Neuron (in vitro differentiated cells): ENCODE measurements around the gene CDON.

Experiments
- H2AFZ ChIP-seq: one replicate; pipeline ENCODE4 v1.6.1; 2013; ENCODE audit warnings: low read depth, mild to moderate bottlenecking, inconsistent platforms, low read length, moderate library complexity
- H3K27me3 ChIP-seq: one replicate; pipeline ENCODE4 v1.6.1; 2013; ENCODE audit warnings: low read length; ENCODE audit not compliant: insufficient read depth
- H3K36me3 ChIP-seq: one replicate; pipeline ENCODE4 v1.6.1; 2013; ENCODE audit warnings: low read length; ENCODE audit not compliant: insufficient read depth
- H3K4me1 ChIP-seq: one replicate; pipeline ENCODE4 v1.6.1; 2013; ENCODE audit warnings: low read length; ENCODE audit not compliant: insufficient read depth
- H3K4me3 ChIP-seq: 2 replicates; pipeline ENCODE4 v1.5.1; 2013; ENCODE audit warnings: mild to moderate bottlenecking, low read length, moderate library complexity
- H3K9me3 ChIP-seq: one replicate; pipeline ENCODE4 v1.6.1; 2013; ENCODE audit warnings: low read length

Gene CDON

DNA sequence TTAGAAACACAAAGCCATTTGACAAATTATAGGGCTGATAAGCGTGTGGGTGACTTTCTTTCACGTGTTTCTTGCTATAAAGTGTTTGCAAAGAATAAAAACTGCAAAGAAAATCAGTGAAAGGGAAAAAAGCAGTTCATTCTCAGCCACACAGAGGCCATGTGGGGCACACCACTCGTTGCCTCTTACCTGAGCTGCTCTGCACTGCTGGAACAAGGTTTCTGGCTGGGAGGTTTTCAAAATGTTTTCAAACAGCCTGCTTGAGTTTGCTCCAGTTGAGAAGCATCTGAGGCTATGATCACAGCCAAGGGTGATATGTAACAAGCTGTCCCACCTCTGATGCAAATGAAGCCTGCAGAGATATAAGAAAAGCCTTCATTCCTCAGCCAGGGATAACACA lies 131.6 kb downstream of the CDON start:
- Histone ChIP-seq H2AFZ (no peak overlapping the region), H3K9me3 (no peaks in the 10 kb centered on the region), H3K27me3 (peaks cover 11% of the 10 kb centered on the region), H3K4me3 (no peak overlapping the region), H3K4me1 (no peaks in the 10 kb centered on the region), H3K36me3 (no peaks in the 10 kb centered on the region)

DNA sequence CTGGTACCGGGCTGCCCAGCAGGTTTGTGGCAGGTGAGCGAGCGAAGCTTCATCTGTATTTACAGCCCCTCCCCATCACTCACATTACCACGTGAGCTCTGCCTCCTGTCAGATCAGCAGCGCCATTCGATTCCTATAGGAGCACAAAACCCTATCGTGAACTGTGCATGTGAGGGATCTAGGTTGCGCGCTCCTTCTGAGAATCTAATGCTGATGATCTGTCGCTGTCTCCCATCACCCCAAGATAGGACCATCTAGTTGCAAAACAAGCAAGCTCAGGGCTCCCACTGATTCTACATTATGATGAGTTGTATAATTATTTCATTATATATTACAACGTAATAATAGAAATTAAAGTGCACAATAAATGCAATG lies 132.6 kb downstream of the CDON start:
- Histone ChIP-seq H3K27me3 (peaks cover 11% of the 10 kb centered on the region), H3K36me3 (no peaks in the 10 kb centered on the region), H2AFZ (no peak overlapping the region), H3K4me3 (no peak overlapping the region), H3K4me1 (no peaks in the 10 kb centered on the region), H3K9me3 (no peaks in the 10 kb centered on the region)

DNA sequence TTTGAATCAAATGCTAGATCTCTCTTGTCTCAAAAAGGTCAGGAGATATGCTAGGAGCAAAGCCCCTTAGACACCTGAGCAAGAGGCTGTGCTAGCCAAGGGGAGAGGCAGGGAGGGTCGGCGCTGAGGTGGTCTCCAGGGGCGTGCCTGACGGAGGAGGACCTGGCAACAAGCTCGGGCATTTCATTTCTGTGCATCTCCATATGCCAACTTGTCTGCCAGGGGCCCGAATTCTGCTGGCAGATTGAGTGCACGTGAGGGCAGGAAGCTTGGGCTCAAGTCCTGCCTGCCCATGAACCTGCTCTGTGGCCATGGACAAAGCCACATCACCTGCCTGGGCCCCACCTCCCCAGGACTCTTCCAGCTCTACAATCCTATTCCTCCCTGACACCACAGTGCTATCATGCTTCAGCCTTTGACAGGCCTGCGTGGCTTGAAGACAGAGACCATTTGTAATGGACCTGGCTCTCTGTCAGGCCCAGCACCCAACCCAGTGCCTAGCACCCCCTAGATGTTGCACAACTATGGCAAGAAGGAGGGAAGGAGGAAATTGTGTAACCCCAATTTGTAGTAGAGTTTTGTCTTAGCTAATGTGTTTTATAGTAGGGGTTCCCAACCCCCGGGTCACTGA lies 133.1 kb downstream of the CDON start:
- Histone ChIP-seq H2AFZ (no peak overlapping the region), H3K9me3 (no peaks in the 10 kb centered on the region), H3K4me3 (no peak overlapping the region), H3K4me1 (no peaks in the 10 kb centered on the region), H3K27me3 (peaks cover 11% of the 10 kb centered on the region), H3K36me3 (no peaks in the 10 kb centered on the region)

DNA sequence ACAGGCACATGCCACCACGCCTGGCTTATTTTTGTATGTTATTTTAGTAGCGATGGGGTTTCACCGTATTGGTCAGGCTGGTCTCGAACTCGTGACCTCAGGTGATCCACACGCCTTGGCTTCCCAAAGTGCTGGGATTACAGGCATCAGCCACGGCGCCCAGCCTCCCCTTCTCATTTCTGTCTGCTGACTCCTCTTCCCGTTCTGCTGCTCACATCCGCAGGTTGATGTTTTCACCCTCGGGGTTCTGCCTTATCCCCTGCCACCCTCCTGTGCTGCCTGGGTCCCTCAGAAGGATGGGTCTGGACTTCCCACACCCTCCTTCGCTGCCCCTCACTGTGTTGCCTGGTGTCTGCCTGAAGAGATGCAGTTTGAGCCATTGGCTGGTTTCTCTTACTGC lies 136.0 kb downstream of the CDON start:
- Histone ChIP-seq H3K4me3 (no peak overlapping the region), H3K9me3 (no peaks in the 10 kb centered on the region)

DNA sequence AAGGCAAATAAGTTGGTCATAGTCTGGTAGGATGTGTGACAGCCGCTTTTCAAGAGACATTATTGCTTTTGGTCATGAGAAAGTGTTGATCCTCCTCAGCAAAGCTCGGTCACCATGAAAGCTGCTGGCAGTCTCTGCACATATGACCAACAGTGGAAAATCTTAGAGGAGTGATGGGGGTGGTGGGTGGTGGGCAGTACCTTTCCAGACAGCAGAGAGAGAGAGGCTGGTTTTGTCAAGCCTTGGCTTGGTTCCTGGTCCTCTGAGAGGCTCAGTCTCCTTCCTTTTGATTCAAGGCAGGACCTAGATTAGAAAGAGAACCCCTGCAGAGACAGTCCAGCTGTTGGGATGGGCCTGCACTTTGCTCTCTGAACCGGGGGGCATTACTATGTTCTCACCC lies 136.9 kb downstream of the CDON start:
- Histone ChIP-seq H3K9me3 (no peaks in the 10 kb centered on the region), H2AFZ (no peak overlapping the region), H3K36me3 (no peaks in the 10 kb centered on the region), H3K27me3 (no peaks in the 10 kb centered on the region), H3K4me1 (no peaks in the 10 kb centered on the region), H3K4me3 (no peak overlapping the region)

More for the DNA sequence above, 136.0 kb downstream of the CDON start:
- Histone ChIP-seq H3K27me3 (no peaks in the 10 kb centered on the region), H3K4me1 (no peaks in the 10 kb centered on the region), H3K36me3 (no peaks in the 10 kb centered on the region), H2AFZ (no peak overlapping the region)

DNA sequence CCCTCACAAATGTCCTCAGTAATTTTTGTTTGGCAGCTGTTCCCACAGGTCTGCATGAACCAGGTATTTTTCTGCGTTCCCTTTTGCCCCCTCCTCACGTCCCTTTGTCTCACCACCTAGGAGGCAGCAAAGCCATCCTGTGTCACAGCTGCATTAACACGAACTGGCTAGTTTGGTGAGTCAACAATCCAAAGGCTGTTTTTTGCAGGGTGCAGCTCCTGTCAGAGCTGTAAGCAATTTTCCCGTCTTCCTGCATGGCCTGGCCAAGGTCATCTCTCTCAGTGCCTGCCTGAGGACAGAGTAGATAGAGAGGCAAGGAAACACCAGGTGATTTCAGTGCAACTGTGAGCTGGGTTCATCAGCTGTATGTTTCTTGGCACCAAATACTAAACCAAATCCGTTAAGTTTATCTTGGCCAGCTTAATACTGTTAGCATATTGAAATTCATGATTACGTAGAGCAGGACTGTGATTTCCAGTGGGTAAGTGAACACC lies 137.4 kb downstream of the CDON start:
- Histone ChIP-seq H3K36me3 (no peaks in the 10 kb centered on the region), H3K9me3 (no peaks in the 10 kb centered on the region), H3K4me1 (no peaks in the 10 kb centered on the region)

DNA sequence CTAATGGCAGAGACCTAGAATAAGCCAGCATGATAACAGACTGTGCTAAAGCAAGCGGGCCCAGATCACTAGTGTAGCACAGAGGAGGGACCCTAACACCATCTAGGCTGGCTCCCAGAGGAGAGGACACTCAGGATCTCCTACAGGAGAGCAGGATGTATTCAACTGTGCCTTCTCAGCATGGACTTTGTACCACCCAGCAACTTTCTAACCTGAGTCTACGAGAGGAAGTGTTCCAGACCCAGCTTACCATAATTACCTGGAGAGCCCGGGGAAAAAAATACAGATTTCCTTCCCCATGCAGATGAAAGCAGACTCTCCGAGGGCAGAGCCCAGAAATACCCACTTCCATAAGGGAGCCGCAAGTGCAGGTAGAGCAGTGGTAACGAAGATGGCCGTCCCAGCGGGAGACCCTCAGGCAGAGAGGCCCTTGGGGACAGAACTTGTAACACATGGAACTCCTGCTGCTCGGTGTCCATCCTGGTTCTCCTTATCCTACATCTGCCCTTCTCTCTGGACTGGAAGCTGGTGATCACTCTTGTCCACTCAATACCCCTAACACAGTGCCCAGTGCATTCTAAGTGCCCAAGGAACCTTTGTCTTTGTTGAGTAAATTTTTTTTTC lies 138.2 kb downstream of the CDON start:
- Histone ChIP-seq H3K4me3 (no peak overlapping the region), H2AFZ (no peak overlapping the region), H3K36me3 (no peaks in the 10 kb centered on the region), H3K9me3 (no peaks in the 10 kb centered on the region), H3K4me1 (no peaks in the 10 kb centered on the region), H3K27me3 (no peaks in the 10 kb centered on the region)

More for the DNA sequence above, 137.4 kb downstream of the CDON start:
- Histone ChIP-seq H3K4me3 (no peak overlapping the region), H3K27me3 (no peaks in the 10 kb centered on the region), H2AFZ (no peak overlapping the region)

DNA sequence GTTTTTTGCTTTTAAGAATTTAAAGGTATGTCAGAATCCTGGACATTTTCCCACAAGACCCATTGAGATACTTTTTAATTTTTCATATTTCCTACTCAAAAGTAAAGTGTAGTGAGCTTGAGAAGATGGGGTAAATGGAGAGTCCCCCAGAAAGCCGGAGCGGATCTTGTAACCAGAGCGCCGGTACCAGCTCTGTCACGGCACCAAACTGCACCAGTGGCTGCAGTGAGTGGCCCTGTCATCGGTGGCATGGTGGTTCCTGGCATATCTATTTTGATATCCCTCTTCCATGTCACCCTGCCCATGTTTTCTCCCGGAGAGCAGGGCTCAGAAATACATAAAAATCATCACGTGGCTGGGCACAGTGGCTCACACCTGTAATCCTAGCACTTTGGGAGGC lies 139.0 kb downstream of the CDON start:
- no peaks in the 10 kb centered on the region for H3K9me3 ChIP-seq
- no peaks in the 10 kb centered on the region for H3K27me3 ChIP-seq
- no peaks in the 10 kb centered on the region for H3K36me3 ChIP-seq
- H2AFZ ChIP-seq, result no peak overlapping the region
- no peak overlapping the region for H3K4me3 ChIP-seq
- no peaks in the 10 kb centered on the region for H3K4me1 ChIP-seq

DNA sequence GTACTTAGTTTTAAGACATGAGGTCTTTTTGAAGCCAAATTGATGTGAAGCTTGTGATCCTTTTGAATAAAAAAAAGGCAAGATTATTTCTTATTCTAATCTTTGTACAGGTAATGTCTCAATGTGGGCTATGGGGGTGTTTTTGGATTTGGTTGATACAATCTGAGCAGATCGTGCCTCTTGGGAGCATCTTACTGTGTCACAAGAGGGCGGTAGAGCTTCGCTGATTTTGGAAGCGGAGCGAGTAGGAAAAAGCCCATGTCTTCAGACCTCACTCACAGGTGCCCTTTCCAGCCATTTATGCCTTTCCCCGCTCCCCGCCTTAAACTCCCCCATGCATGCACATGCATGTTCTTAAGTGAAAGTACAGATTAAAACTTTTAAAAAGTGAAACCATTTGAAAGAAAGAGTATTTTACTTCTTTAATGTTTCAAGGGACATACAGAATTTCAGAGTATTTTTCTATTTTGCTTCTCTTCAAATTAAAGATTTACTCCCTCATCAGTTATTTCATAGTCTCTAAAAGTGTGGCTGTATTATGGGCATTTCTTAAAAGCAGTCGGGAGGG lies 139.6 kb downstream of the CDON start:
- Histone ChIP-seq H3K27me3 (no peaks in the 10 kb centered on the region), H3K36me3 (no peaks in the 10 kb centered on the region), H3K4me1 (no peaks in the 10 kb centered on the region), H3K9me3 (no peaks in the 10 kb centered on the region), H2AFZ (no peak overlapping the region), H3K4me3 (no peak overlapping the region)

DNA sequence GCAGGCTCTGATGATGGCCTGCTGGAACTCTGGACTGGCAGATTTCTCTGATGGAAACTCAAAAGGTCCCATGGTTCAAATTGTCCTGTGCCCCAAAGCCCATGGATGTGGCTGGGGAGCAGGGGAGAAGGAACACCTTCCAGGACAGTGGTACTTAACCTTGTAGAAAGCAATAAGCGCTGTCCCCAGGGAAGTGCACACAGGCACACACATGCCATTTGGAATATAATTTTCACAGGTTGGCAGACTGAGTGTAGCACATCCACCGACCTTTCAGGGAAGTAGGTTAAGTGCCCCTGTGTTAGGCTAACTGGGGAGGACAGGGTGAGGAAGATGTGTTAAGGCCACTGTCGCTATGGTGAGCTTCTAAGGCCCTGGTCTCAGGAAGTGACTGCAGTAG lies 140.5 kb downstream of the CDON start:
- H3K27me3 ChIP-seq, result no peaks in the 10 kb centered on the region
- H3K9me3 ChIP-seq, result no peaks in the 10 kb centered on the region
- no peak overlapping the region for H3K4me3 ChIP-seq
- H3K4me1 ChIP-seq, result no peaks in the 10 kb centered on the region
- H2AFZ ChIP-seq, result no peak overlapping the region
- H3K36me3 ChIP-seq, result no peaks in the 10 kb centered on the region

DNA sequence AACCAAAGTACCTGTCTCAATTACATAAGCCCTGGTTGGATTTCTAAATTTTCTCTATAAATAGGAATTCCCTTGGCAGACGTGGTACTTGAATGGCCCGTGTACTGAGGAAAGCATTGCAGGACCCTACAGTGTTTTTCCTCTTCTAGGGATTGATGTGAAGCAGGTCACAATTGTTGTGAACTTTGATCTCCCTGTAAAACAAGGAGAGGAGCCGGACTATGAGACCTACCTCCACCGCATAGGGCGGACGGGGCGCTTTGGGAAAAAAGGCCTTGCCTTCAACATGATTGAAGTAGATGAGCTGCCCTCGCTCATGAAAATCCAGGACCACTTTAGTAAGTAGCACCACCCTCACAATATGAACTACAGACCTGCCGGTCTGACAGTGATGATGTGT lies 141.6 kb downstream of the CDON start:
- no peaks in the 10 kb centered on the region for H3K4me1 ChIP-seq
- no peak overlapping the region for H2AFZ ChIP-seq
- no peaks in the 10 kb centered on the region for H3K36me3 ChIP-seq
- no peak overlapping the region for H3K4me3 ChIP-seq
- H3K27me3 ChIP-seq, result no peaks in the 10 kb centered on the region
- H3K9me3 ChIP-seq, result no peaks in the 10 kb centered on the region

DNA sequence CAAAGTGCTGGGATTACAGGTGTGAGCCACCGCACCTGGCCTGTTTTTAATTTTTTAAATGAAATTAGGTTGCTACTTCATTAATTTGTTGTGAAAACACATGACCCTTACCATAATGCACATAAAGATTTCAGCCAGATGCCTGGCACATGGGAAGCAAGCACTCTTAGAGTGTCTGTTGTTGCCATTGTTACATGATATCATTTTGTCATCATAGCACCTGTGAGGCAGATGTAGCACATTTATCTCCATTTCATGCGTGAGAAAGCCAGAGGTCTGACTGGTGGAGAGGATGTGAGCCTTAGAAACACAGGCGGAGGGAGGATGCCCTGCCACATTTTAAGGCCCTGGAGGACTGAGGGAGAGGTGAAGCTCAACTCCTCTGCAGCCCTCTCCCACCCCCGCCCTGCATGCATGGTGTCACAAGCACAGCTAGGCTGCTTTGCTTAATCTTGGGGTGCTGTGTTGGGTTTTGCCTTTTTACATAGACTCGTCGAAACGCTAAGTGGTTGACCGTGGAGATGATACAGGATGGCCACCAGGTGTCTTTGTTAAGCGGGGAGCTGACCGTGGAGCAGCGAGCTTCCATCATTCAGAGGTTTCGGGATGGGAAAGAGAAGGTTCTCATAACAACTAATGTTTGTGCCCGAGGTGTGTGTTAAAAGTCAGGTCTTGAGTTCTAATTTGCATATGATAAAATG lies 144.4 kb downstream of the CDON start:
- Histone ChIP-seq H3K36me3 (no peaks in the 10 kb centered on the region), H3K27me3 (no peaks in the 10 kb centered on the region), H3K4me1 (no peaks in the 10 kb centered on the region), H2AFZ (no peak overlapping the region), H3K4me3 (no peak overlapping the region), H3K9me3 (no peaks in the 10 kb centered on the region)

DNA sequence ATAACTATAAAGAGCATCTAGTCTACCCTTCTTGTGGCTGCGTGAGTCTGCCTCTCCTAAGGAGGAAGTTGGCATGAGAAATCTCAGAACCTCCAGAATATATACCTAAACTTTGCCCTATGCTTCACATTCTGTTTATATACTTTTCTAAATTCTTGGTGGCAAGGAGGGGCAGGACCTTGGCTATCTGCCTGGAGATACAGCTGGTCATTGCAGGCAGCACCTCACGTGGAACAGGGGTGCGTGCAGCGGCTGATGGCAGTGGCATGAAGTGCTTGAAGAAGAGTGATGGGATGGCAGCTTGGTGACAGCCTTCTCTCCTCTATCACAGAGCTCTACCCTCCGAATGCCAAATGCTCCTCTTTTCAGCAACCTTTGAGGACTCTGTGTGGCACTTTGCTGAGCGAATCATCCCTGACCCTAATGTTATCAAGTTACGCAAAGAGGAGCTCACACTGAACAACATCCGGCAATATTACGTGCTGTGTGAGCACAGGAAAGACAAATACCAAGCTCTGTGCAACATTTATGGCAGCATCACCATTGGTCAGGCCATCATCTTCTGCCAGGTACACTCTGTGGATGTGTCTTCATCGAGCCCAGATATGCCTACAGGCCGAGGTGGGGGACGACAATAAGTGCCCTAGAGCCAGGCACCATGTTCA lies 145.9 kb downstream of the CDON start:
- H2AFZ ChIP-seq, result no peak overlapping the region
- H3K36me3 ChIP-seq, result no peaks in the 10 kb centered on the region
- no peak overlapping the region for H3K4me3 ChIP-seq
- H3K27me3 ChIP-seq, result no peaks in the 10 kb centered on the region
- H3K9me3 ChIP-seq, result no peaks in the 10 kb centered on the region
- no peaks in the 10 kb centered on the region for H3K4me1 ChIP-seq
